Mesodermal cell (in vitro differentiated cells): ENCODE data around the gene LST1.

Source experiments
- H3K27ac ChIP-seq: 2 replicates; pipeline ENCODE4 v1.7.0; 2013; ENCODE audit warnings: mild to moderate bottlenecking, low read depth, low read length, moderate library complexity; ENCODE audit not compliant: severe bottlenecking
- H3K36me3 ChIP-seq: 2 replicates; pipeline ENCODE4 v1.7.1; 2013; ENCODE audit warnings: mild to moderate bottlenecking, low read length, moderate library complexity; ENCODE audit not compliant: control insufficient read depth, insufficient read depth
- H3K4me1 ChIP-seq: one replicate; pipeline ENCODE4 v1.7.1; 2013; ENCODE audit warnings: mild to moderate bottlenecking, low read length; ENCODE audit not compliant: insufficient read depth, control insufficient read depth, poor library complexity, severe bottlenecking
- H3K4me3 ChIP-seq: 2 replicates; pipeline ENCODE4 v1.7.0; 2013; ENCODE audit warnings: low read length, control low read depth, mild to moderate bottlenecking; ENCODE audit not compliant: insufficient read depth, poor library complexity, severe bottlenecking; ENCODE audit errors: extremely low read depth
- H3K9me3 ChIP-seq: 2 replicates; pipeline ENCODE4 v1.7.1; 2013; ENCODE audit warnings: mild to moderate bottlenecking, low read length, moderate library complexity; ENCODE audit not compliant: control insufficient read depth
- WGBS, 2 experiments: methylation state at CpG; one replicate each; pipeline ENCODE4 v1.1.5; 2013; ENCODE audit warnings: missing lambda C conversion rate in 2 of 2; ENCODE audit not compliant: insufficient coverage in 2 of 2; 5-methylcytosine and 5-hydroxymethylcytosine counted together

Gene LST1

DNA sequence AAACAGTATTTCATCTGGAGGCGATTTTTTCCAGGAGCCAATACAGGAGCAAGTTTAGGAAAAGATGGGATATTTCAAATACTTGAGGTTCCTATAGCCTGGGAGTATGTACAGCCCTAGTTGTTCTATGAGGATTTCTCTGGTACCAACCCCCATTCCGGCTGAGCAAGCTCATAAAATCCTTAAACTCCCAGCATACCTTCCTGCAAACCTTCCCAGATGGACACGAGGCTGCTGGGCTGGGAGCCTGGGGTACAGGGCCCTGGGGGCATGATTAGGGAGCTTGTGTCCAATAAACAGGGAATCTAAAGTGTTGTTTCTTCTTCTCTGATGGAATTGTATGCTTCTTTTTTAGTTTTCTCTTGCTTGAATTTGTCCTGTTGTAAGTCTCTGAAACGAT, 35.9 kb downstream of the LST1 start:
- 63 to 64% methylated on average over 1 to 2 of the region's 4 CpGs for WGBS, 2 experiments
- Histone ChIP-seq H3K9me3 (no peaks in the 10 kb centered on the region), H3K36me3 (peaks cover 52% of the 10 kb centered on the region), H3K4me3 (peak overlapping the region; percentile 90), H3K4me1 (peaks cover 13% of the 10 kb centered on the region), H3K27ac (no peak overlapping the region)

DNA sequence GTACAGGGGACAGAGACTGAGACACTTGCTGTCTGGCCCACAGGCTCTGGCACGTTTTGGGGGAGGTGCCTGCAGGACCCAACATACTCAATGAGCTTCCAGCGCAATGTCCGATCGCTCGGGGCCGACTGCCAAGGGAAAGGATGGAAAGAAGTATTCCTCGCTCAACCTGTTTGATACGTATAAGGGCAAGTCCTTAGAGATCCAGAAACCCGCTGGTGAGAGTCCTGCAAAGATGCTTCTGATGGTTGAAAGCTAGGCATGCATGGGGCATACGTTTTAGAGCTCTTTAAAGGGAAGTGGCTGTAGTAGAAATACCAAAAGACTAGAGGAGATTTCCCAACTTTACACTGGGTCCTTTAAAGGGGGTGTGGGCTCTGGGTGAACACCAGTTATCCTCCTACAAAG, 36.6 kb downstream of the LST1 start:
- Histone ChIP-seq H3K4me1 (peaks cover 13% of the 10 kb centered on the region), H3K36me3 (peaks cover 59% of the 10 kb centered on the region), H3K27ac (no peak overlapping the region), H3K9me3 (no peaks in the 10 kb centered on the region), H3K4me3 (peak overlapping the region; percentile 90)
- WGBS, 2 experiments, result 93 to 94% methylated on average over 10 of the region's 10 CpGs

DNA sequence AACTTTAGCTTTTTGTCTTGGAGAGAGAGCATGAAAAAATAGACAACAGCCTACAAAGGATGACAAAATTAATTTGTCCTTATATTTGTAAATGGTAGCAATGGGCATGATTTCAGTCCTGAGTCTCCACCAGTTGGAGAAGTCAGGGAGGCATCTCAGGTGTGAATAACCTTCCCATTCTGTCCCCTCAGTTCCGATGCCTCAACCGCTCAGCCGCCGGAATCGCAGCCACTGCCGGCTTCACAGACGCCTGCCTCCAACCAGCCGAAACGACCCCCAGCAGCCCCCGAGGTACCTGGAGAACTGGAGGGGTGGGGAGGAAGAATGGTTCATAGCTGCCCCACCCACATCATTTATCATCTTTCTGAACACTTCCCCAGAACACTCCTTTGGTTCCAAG, 38.0 kb downstream of the LST1 start:
- Histone ChIP-seq H3K4me3 (no peak overlapping the region), H3K4me1 (peaks cover 13% of the 10 kb centered on the region), H3K9me3 (no peaks in the 10 kb centered on the region), H3K27ac (no peak overlapping the region), H3K36me3 (peaks cover 73% of the 10 kb centered on the region)
- WGBS, 2 experiments, result 100% methylated on average over 6 of the region's 10 CpGs

DNA sequence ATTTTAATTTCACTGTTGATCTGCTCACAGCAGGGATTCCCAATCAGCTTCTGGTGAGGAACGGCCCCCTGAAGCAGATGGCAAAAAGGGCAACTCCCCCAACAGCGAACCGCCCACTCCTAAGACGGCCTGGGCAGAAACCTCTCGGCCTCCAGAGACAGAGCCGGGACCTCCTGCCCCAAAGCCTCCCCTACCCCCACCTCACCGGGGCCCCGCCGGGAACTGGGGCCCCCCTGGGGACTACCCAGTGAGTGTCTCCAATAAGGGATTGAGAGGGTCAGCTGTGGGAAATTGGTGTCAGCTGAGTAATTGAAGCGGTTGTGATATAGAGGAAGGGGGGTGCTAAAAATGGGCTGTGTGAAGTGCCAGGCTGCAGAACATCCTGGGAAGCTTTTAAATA, 40.9 kb downstream of the LST1 start:
- H3K9me3 ChIP-seq, result no peaks in the 10 kb centered on the region
- no peak overlapping the region for H3K4me3 ChIP-seq
- WGBS, 2 experiments, result 95 to 100% methylated on average over 4 of the region's 10 CpGs
- no peak overlapping the region for H3K27ac ChIP-seq
- H3K4me1 ChIP-seq, result peaks cover 10% of the 10 kb centered on the region
- peaks cover 100% of the 10 kb centered on the region for H3K36me3 ChIP-seq

DNA sequence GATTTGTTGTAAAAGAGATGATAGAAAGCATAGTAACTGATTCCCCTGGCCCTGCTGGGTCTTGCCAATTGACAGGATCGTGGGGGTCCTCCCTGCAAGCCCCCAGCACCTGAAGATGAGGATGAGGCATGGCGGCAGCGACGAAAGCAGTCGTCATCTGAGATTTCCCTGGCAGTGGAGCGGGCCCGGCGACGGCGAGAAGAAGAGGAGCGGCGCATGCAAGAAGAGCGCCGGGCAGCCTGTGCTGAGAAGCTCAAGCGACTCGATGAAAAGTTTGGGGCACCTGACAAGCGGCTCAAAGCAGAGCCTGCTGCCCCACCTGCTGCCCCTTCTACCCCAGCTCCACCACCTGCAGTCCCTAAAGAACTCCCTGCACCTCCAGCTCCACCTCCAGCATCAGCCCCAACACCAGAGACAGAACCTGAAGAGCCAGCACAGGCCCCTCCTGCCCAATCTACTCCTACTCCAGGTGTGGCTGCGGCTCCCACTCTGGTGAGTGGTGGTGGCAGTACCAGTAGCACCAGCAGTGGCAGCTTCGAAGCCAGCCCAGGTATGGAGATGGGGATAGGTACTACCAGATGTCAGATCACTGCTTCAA, 41.7 kb downstream of the LST1 start:
- WGBS, 2 experiments, result 96 to 100% methylated on average over 14 to 19 of the region's 19 CpGs
- H3K36me3 ChIP-seq, result peaks cover 100% of the 10 kb centered on the region
- no peak overlapping the region for H3K4me3 ChIP-seq

DNA sequence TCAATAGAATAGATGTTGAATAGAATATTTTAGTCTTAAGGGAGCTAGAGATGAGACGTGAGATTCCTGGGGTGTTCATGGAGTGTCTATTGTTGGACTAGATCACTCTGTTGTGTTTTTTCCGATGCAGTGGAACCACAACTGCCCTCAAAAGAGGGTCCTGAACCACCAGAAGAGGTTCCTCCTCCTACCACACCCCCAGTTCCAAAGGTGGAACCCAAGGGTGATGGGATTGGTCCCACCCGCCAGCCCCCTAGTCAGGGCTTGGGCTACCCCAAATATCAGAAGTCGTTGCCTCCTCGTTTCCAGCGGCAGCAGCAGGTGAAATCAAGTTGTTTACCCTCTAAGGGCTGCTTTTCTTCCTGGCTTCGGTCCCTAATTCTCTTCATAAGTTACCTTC, 42.9 kb downstream of the LST1 start:
- WGBS, 2 experiments, result 98 to 100% methylated on average over 5 to 7 of the region's 7 CpGs
- Histone ChIP-seq H3K27ac (no peak overlapping the region), H3K9me3 (no peaks in the 10 kb centered on the region), H3K4me1 (no peaks in the 10 kb centered on the region), H3K4me3 (no peak overlapping the region), H3K36me3 (peaks cover 100% of the 10 kb centered on the region)

More for the DNA sequence above, 41.7 kb downstream of the LST1 start:
- no peak overlapping the region for H3K27ac ChIP-seq
- peaks cover 2% of the 10 kb centered on the region for H3K4me1 ChIP-seq
- no peaks in the 10 kb centered on the region for H3K9me3 ChIP-seq

DNA sequence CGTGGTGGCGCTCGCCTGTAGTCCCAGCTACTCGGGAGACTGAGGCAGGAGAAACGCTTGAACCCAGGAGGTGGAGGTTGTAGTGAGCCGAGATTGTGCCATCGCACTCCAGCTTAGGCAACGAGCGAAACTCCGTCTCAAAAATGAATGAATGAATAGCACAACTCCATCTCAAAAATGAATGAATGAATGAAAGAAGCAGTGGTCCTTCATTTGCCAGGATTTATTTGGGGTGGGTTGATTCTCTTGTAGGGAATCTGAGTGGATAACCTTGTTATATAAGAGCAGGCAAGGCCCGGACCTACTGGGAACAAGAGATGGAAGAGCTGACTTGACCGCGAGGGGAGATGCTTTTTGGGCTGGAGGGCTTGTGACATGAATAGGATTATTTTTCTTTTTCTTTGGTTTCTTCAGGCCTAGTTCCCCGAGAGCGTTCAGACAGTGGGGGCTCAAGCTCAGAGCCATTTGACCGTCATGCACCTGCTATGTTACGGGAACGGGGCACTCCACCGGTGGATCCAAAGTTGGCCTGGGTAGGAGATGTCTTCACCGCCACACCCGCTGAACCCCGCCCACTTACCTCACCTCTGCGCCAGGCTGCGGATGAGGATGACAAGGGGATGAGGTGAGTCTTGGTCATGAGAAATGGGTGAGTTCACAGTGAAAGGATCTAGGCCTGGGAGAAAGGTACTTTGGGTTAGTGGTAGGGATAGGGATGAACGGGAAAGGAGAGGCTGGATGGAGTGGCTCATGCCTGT, 44.3 kb downstream of the LST1 start:
- Histone ChIP-seq H3K36me3 (peaks cover 100% of the 10 kb centered on the region), H3K9me3 (no peaks in the 10 kb centered on the region), H3K4me1 (no peaks in the 10 kb centered on the region), H3K4me3 (no peak overlapping the region), H3K27ac (no peak overlapping the region)
- WGBS, 2 experiments, result 93 to 95% methylated on average over 17 to 20 of the region's 25 CpGs

DNA sequence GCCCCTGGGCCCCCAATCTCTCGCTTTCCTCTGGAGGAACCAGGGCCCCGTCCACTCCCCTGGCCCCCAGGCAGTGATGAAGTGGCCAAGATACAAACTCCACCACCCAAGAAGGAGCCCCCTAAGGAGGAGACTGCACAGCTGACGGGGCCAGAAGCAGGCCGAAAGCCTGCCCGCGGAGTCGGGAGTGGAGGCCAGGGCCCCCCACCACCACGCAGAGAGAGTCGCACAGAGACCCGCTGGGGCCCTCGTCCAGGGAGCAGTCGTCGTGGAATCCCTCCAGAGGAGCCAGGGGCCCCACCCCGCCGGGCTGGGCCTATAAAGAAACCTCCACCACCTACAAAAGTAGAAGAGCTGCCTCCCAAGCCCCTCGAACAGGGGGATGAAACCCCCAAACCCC, 45.1 kb downstream of the LST1 start:
- no peak overlapping the region for H3K27ac ChIP-seq
- 97 to 98% methylated on average over 11 to 13 of the region's 16 CpGs for WGBS, 2 experiments
- H3K4me1 ChIP-seq, result no peaks in the 10 kb centered on the region
- no peaks in the 10 kb centered on the region for H3K9me3 ChIP-seq
- no peak overlapping the region for H3K4me3 ChIP-seq
- H3K36me3 ChIP-seq, result peaks cover 100% of the 10 kb centered on the region

DNA sequence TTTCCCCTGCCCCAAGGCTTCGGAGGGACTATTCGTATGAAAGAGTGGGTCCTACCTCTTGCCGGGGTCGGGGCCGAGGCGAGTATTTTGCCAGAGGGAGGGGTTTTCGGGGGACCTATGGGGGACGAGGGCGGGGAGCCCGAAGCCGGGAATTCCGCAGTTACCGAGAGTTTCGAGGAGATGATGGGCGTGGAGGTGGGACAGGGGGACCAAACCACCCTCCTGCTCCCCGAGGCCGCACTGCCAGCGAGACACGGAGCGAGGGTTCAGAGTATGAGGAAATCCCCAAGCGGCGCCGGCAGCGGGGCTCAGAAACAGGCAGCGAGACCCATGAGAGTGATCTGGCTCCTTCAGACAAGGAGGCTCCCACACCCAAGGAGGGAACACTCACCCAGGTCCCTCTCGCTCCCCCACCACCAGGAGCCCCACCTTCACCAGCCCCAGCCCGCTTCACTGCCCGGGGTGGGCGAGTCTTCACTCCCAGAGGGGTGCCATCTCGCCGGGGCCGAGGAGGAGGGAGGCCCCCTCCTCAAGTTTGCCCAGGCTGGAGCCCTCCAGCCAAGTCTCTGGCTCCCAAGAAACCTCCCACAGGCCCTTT, 45.7 kb downstream of the LST1 start:
- 98 to 99% methylated on average over 21 to 25 of the region's 32 CpGs for WGBS, 2 experiments
- Histone ChIP-seq H3K36me3 (peaks cover 100% of the 10 kb centered on the region), H3K27ac (peak overlapping the region; percentile 59)

DNA sequence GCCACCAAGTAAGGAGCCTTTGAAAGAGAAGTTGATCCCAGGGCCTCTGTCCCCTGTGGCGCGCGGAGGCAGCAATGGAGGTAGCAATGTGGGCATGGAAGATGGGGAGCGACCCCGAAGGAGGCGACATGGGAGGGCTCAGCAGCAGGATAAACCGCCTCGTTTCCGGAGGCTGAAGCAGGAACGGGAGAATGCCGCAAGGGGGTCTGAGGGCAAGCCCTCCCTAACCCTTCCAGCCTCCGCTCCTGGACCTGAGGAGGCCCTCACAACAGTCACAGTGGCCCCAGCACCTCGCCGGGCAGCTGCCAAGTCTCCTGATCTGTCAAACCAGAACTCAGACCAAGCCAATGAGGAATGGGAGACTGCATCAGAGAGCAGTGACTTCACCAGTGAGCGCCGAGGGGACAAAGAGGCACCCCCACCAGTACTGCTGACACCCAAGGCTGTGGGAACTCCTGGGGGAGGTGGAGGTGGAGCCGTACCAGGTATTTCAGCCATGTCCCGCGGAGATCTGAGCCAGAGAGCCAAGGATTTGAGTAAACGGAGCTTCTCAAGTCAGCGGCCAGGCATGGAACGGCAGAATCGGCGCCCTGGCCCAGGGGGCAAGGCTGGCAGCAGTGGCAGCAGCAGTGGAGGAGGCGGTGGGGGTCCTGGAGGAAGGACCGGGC, 46.3 kb downstream of the LST1 start:
- Histone ChIP-seq H3K4me1 (no peaks in the 10 kb centered on the region), H3K36me3 (peaks cover 100% of the 10 kb centered on the region), H3K4me3 (no peak overlapping the region), H3K27ac (peak overlapping the region; percentile 59), H3K9me3 (no peaks in the 10 kb centered on the region)
- 99% methylated on average over 24 to 26 of the region's 26 CpGs for WGBS, 2 experiments

More for the DNA sequence above, 45.7 kb downstream of the LST1 start:
- Histone ChIP-seq H3K4me3 (no peak overlapping the region), H3K4me1 (no peaks in the 10 kb centered on the region), H3K9me3 (no peaks in the 10 kb centered on the region)
